Skin epidermis (tissue), 12 donors: ENCODE results near the gene TMEM150B.

Experiments used
- H3K27ac ChIP-seq, 21 experiments: fragments of 200-600 bp; sonication (generic) in 11 of 21; one replicate each; pipeline ENCODE4 v1.5.0; 2020; ENCODE audit warnings: mild to moderate bottlenecking in 3 of 21, inconsistent platforms in 2 of 21, moderate library complexity in 2 of 21
- H3K4me3 ChIP-seq, 7 experiments: fragments of 200-600 bp; sonication (generic) in 2 of 7; one replicate each; pipeline ENCODE4 v1.5.0; 2020; ENCODE audit warnings: inconsistent platforms in 2 of 7, mild to moderate bottlenecking in 2 of 7, moderate library complexity in 1 of 7

Gene TMEM150B

DNA sequence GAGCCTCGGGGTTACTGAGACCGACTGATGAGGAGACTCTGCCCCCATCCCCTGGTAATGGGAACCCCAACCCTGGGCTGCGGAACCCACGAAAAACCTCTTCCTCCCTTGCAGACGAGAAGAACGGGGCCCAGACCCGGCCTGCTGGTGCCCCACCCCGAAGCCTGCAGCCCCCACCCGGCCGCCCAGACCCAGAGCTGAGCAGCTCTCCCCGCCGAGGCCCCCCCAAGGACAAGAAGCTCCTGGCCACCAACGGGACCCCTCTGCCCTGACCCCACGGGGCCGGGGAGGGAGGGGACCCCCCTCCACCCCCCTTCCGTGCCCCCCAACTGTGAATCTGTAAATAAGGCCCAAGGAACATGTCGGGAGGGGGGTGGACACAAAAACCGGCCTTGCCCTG is 13.3 kb downstream of the TMEM150B start:
- H3K27ac ChIP-seq: no peak overlapping the region

DNA sequence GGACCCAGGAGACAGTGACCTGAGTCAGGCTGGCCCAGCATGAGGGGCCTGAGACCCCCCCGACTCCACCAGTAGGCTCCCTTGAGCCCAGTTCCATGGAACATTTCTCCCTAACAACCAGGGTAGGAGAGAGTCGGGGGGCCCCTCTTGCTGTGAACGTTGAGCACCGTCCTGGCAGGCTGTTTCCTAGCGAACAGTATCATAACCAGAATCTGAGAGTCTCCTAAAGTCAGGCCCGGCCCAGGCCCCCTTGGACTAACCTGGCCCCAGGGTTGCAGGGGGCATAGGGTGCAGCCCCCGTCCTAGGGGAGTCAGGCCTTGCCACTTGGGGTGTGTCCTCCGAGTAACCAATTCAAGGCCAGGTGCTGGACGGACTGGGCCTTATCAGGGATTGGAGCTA is 13.7 kb downstream of the TMEM150B start:
- no peak overlapping the region for H3K27ac ChIP-seq
- H3K4me3 ChIP-seq: no peak overlapping the region

More for the DNA sequence above, 13.3 kb downstream of the TMEM150B start:
- no peak overlapping the region for H3K4me3 ChIP-seq

DNA sequence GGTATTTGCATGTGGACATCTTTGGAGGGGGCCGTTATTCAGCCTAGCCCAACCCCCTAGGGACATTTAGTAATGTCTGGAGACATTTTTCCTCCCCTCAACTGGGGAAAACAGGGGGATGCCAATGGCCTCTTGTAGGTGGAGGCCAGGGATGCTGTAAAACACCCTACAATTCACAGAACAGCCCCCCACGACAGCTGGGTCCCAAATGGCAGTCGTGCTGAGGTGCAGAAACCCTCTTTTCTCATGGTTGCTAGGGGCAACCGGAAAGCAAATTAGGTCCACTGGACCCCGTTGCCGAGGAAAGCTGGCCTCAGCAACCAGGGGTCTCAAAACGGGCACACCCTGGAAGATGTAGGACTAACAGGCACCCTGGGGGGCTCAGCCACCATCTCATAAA is 14.6 kb downstream of the TMEM150B start:
- no peak overlapping the region for H3K27ac ChIP-seq

DNA sequence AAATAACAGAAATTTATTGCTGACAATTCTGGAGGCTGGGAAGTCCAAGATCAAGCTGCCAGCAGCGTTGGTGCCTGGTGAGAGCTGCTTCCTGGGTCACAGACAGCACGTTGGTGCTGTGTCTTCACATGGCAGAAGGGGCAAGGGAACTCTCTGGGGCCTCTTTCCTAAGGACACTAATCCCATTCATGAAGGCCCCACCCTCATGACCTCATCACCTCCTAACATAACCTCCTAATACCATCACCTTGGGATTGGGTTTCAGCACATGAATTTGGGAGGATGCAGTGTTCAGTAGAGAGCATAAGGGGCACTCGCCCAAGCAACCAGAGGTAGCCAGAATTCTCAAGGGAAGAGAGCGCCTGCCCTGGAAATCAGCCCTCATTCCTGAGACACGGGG is 15.7 kb downstream of the TMEM150B start:
- H3K4me3 ChIP-seq: no peak overlapping the region
- no peak overlapping the region for H3K27ac ChIP-seq

More for the DNA sequence above, 14.6 kb downstream of the TMEM150B start:
- H3K4me3 ChIP-seq: no peak overlapping the region

DNA sequence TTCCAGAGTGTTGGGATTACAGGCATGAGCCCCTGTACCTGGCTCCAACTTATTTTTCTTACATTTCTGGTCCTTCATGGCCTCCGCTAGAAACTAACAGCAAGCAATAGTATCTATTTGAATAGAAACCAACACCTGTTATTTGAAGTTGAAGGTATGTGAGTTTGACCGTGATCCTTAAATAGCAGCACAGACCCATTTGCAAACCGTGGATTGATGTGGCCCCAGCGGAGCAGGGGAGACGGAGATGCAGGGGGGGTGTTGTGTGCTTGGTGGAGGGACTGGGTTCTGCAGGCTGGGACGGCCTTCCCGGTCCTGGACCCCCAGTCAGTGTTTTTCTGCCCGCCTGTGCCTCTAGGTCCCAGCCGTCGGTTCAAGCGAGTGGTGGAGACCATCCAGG is 16.9 kb downstream of the TMEM150B start:
- Histone ChIP-seq H3K27ac (no peak overlapping the region), H3K4me3 (no peak overlapping the region)

DNA sequence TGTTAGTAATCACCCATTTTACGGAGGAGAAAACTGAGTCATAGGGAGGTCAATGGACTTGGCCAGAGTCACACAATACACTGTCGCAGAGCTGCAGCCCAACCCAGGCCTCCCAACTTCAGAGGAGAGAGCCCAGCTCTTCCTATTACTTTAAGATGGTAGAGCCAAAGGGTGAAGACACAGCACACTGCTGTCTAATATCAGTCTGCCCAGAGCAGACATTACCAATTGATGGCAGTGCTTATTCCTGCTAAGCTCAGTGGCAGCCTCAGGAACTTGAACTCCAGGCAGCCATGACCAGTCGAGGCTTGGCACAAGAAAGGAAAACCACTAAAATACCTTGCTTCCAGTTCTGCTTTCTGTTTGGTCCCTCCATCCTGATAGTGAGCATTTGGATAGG is 18.4 kb downstream of the TMEM150B start:
- H3K4me3 ChIP-seq: no peak overlapping the region
- H3K27ac ChIP-seq: no peak overlapping the region

DNA sequence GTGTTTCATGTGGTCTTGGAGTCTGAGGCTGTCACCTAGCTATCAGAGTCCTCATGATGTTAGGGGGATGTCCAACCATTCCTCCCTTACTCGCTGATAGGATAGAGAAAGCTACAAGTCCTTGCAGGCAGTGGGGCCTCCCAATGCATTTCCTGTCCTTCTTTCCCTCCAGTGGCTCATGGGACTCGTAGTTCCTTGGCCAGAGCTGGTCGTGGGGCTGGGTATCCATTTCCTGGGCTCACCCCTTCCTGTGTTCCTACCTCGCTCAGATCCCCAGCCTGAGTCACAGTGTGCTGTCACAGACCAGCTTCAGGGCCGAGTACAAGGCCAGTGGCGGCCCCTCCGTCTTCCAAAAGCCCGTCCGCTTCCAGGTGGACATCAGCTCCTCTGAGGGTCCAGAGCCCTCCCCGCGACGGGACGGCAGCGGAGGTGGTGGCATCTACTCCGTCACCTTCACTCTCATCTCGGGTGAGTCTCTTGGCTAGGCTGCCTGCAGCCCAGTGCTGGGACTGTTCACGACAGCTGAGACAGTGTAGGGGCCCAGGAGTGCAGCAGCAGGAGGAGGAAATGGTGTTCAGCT is 19.1 kb downstream of the TMEM150B start:
- Histone ChIP-seq H3K27ac (no peak overlapping the region), H3K4me3 (no peak overlapping the region)

DNA sequence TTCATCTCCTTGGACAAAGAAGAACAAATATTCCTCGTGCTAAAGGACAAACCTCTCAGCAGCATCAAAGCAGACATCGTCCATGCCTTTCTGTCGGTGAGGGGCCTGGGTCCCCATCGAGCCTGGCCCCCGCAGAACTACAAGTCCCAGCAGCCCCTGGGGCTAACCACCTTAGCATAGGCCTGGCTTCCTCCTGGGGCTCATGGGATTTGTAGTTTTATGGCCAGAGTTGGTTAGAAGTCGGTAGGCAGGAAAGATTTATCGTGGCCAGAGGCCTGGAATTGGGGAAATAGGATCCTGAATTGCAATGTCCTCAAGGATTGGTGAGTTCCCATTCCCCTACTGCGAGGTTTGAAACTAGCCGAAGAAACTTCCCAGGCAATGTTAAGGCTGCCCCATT is 19.6 kb downstream of the TMEM150B start:
- Histone ChIP-seq H3K27ac (no peak overlapping the region), H3K4me3 (no peak overlapping the region)

DNA sequence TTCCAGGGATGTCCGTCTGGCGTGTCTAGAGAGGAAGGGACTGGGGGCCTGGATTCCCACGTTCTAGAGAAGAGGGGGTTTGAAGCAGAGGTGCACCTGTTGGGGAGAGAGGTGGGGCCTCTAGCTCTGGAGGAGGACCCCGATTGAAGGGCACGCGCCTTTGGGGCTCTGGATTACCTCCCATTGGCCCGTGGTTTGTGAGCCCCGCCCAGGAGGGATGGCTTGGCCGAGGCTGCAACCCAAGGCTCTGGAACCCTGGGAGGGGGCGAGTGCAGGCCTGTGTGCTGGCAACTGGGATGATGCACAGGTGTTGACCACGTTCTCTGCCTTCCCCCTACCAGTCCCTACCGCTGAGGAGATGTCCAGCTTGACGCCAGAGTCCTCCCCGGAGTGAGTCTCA is 20.2 kb downstream of the TMEM150B start:
- H3K4me3 ChIP-seq: no peak overlapping the region
- no peak overlapping the region for H3K27ac ChIP-seq

DNA sequence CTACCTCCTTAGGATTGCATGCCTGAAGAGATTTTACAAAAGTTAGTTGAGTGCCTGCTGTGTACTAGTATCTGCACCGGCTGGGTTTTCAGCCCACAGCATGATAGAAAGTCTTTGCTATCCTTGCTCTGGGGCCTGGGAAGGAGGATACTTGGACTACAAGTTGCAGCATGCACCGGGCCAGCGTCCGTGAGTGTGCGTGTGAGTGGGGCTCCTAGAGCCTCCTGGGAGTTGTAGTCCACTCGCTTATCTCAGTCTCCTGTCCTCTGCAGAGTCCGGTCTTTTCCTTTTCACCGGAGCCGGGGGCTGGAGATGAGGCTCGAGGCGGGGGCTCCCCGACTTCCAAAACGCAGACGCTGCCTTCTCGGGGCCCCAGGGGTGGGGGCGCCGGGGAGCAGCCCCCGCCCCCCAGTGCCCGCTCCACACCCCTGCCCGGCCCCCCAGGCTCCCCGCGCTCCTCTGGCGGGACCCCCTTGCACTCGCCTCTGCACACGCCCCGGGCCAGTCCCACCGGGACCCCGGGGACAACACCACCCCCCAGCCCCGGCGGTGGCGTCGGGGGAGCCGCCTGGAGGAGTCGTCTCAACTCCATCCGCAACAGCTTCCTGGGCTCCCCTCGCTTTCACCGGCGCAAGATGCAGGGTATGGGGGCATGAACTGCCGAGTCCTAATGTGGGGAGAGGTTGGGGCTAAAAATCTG is 20.7 kb downstream of the TMEM150B start:
- H3K27ac ChIP-seq: no peak overlapping the region
- no peak overlapping the region for H3K4me3 ChIP-seq

DNA sequence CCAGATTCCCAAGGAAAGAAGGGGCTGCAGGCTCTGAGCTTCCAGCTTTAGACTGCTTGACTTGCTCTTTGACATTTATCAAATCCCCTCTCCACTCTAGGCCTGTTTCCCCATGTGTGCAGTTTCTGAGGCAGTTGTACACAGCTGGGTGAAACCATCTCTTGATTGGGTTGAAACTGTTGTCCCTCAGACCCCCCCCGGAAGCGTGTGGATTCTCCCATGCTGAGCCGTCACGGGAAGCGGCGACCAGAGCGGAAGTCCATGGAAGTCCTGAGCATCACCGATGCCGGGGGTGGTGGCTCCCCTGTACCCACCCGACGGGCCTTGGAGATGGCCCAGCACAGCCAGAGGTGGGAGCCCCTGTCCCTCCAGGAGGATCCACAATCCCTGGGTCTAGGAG is 21.7 kb downstream of the TMEM150B start:
- Histone ChIP-seq H3K27ac (no peak overlapping the region), H3K4me3 (no peak overlapping the region)

DNA sequence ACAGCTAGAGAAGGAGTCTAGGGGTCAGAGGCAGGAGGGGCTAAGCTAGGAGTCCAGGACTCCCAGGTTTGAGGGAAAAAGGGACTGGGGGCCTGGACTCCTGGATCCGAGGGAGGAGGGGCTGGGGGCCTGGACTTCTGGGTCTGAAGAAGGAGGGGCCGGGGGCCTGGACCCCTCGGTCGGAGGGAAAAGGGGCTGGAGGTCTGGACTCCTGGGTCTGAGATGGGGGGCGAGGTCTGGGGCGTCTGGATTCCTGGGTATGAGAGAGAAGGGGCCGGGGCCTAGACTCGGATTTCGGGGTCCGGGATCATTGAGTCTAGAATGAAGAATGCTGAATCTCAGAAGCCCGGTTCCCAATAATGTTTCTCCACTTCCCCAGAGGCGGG is 22.8 kb downstream of the TMEM150B start:
- peak overlapping the region in 9 of 21 experiments; percentile 1 to 53 (median 10) for H3K27ac ChIP-seq
- H3K4me3 ChIP-seq: peak overlapping the region in 4 of 7 experiments; percentile 7 to 36 (median 22)

DNA sequence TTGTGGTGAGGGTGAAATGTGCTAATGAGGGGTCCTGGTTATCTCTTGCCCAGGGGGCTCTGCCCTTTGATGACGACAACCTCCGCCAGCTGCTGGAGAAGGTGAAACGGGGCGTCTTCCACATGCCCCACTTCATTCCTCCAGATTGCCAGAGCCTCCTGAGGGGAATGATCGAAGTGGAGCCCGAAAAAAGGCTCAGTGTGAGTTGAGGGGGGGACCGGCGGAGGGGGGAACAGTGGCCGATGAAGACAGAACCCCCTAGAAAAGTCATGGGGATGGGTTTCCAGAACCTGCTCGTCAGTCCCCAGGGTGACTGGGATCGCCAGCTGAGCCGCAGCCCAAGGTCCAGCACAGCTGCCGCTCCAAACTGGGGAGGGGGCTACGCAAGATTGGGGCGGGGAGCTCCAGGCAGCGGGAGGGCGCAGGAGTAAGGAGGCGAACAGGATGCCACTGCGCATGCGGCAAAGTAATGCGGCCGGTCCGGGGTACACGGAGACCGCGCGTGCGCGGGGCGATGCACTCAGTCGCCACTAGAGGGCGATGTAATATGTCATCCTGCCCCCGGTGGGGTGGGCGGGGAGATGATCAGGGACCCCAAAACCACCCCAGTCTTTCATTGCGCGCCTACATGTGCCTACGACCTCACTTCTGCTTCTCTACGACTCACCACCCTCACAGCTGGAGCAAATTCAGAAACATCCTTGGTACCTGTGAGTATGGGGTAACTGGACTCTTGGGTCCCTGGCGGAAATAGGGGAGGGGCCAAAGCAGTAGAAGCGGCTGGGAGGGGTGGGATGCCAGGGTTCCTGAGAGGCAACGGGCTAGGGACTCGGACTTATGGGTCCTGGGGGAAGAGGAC is 23.5 kb downstream of the TMEM150B start:
- Histone ChIP-seq H3K27ac (peak overlapping the region in 13 of 21 experiments; percentile 1 to 53 (median 26)), H3K4me3 (peak overlapping the region in 5 of 7 experiments; percentile 7 to 36 (median 22))

DNA sequence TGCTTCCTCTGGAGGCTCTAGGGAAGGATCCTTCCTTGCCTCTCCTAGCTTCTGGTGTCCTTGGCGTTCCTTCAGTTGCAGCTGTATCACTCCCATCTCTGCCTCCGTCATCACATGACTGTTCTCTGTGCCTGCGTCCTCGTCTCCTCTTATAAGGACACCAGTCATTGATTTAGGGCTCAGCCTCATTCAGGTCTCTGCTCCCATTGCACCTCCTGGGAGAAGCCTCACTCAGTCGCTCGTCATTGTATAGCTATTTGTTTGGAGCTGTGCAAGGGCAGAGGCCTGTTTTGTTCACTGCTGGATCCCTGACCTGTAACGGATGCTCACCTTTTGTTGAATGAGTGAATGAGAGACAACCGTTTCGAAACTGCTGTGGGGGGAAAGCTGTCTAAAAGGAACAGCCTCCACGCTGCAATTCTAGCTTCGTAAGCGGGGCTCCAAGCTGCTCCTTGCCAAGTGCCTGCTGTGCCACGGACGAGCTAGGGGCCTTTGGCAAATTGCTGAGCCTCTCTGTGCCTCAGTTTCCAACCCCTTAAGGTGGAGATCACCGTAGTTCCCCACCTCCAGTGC is 24.2 kb downstream of the TMEM150B start:
- no peak overlapping the region for H3K4me3 ChIP-seq
- H3K27ac ChIP-seq: peak overlapping the region in 1 of 21 experiments; percentile 53

DNA sequence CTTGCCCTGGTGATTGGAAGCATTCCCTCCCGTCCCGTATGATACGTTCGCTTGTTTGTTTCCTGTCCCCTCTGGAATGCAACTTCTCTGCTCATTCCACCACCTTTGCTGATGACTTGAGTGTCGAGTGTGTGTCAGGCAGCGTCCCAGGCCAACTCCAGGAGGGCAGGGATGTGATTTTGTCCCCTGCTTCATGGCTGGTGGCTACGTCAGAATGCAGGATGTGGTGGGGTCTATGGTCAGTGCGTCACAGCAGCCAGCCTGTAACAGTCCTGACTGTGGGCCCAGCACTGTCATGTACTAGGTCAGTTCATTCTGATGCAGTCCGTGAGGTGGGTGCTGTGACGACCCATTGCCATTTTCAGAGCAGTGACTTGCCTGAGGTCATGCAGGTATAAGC is 25.1 kb downstream of the TMEM150B start:
- Histone ChIP-seq H3K27ac (no peak overlapping the region), H3K4me3 (no peak overlapping the region)

DNA sequence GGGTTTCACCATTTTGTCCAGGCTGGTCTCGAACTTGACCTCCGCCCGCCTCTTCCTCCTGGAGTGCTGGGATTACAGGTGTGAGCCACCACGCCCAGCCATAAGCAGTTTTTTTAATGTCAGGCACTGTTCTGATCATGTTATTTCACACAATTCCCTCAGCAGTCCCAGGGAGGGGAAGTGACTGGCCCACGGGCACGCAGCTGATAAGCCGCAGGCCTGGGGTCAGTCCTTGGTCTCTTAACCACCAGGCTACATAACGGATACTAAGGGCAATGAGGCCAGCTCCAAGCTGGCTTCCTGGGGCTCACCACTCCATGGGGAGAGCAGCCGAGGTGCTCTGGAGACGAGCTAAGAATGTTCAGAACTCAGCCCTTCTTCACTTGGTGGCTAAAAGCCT is 27.9 kb downstream of the TMEM150B start:
- no peak overlapping the region for H3K27ac ChIP-seq
- no peak overlapping the region for H3K4me3 ChIP-seq

DNA sequence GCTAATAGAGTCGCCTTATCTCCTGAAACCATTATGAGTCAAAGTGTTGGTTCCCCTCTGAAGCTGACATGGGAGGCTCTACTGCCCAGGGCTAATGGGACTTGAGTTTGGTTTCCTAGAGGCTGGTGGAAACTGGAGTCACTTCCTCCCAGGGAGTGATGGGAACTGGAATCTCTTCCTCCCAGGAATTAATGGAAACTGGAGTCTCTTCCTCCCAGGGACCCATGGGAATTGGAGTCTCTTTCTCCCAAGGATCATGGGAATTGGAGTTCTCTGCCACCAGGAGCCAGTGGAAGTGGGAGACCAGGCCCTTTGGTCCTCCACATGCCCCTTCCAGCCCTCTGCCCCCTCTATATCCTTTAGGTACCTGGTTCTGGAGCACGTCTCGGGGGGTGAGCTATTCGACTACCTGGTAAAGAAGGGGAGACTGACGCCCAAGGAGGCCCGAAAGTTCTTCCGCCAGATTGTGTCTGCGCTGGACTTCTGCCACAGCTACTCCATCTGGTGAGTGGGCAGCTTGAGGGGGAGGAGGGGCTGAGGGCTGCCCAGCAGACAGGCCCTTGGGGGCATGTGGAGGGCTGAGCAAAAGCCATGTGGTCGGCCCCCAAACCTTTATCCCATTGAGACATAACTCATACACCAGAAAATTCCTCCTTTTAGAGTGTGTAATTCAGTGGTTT is 35.9 kb downstream of the TMEM150B start:
- Histone ChIP-seq H3K27ac (no peak overlapping the region), H3K4me3 (no peak overlapping the region)

DNA sequence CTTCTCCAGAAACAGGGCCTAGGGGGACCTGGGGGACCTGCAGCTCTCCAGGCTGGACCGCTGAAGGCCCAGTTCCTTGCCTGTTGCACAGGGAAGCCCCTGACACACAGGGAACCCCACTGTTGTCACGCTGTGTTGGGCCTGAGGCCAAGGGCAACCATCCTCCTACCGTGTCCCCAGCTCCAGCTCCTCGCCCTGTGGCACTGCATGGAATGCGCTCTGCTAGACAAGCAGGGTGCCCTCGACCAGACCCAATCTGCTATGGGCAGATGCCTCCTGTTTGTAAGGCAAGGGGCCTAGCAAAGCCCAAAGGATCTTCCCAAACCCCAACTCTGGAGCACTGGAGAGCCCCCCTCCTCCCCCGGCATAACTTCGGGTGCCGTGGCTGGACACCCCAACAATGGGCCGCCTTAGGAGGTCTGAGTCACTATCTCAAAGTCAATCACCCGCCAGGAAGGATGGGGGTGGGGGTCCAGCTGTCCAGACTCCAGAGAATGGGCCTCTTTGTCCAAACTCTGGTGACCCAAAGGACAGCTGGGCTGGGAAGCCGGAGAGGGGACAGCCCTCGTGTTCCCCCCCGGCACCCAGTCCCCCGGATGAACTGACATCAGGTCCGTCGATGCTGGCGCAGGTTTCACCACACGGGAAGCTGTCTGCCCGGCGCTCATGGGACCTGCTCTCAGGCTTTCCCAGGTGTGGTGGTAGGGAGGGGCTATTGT is 37.6 kb downstream of the TMEM150B start:
- H3K4me3 ChIP-seq: no peak overlapping the region
- H3K27ac ChIP-seq: no peak overlapping the region

DNA sequence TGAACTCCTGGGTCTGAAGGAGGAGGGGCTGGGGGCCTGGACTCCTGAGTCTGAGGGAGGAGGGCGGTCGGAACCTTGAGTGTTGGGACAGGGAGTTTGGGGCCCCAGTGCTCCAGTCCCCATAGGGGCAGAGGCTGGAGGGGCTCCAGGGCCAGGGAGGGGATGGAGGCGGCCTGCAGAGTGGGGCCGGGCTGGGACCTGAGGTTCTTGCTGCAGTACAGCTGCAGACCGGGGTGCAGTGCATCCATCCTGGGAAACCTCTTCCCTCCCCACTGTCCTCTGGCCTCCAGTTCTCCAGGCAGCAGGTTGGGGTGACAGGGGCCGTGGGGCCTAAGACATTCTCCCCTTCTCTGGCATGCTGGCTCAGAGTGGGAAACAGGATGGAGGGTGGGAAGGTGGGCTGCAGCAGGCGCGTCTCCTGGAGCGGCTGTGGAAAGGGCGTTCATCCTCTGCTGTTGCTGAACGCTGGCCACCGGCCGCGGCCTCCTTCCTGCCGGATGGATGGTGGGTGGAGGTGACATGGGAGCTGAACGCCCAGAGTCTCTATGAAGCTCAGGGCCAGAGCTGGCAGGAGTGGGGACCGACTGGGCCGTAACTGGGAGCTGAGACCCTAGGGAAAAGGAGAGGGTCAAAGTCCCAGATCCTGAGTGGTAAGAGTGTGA is 39.8 kb downstream of the TMEM150B start:
- peak overlapping the region in 1 of 21 experiments; percentile 84 for H3K27ac ChIP-seq
- no peak overlapping the region for H3K4me3 ChIP-seq
